ENCODE data around the gene MYLK4.
A peak's percentile ranks its signal among the peaks of the same experiment; 100 is the strongest.

MYLK4 gene

GRCh38 chr6:2639167-2639566 lies 111.6 kb downstream of the MYLK4 start:
- Mint-ChIP-seq H3K4me1 (ENCODE audit: low read depth in 2 of 2) (peaks cover 0 to 4% of the 10 kb centered on the region in 2 donors), H3K9me3 (no peaks in the 10 kb centered on the region), H3K27me3 (peaks cover 69 to 88% of the 10 kb centered on the region in 2 donors), H3K27ac (no peak overlapping the region), H3K4me3 (no peak overlapping the region), H3K36me3 (ENCODE audit: insufficient read depth) (no peaks in the 10 kb centered on the region)
- no peak for DNase-seq
- ATAC-seq (replicated peaks): no peak

- H3K4me1 Mint-ChIP-seq (ENCODE audit: low read depth in 2 of 2): peaks cover 0 to 4% of the 10 kb centered on the region in 2 donors
- ATAC-seq (replicated peaks): no peak
- H3K27ac Mint-ChIP-seq: no peak overlapping the region
- no peaks in the 10 kb centered on the region for H3K36me3 Mint-ChIP-seq (ENCODE audit: insufficient read depth)
- DNase-seq: no peak
- no peaks in the 10 kb centered on the region for H3K9me3 Mint-ChIP-seq
- H3K27me3 Mint-ChIP-seq: peaks cover 53 to 72% of the 10 kb centered on the region in 2 donors
- H3K4me3 Mint-ChIP-seq: no peak overlapping the region
Observed at GRCh38 chr6:2636672-2637071, 114.0 kb downstream of the MYLK4 start.

- ATAC-seq (replicated peaks) (no peak), DNase-seq (no peak)
- no peak overlapping the region for H3K27ac Mint-ChIP-seq
- H3K36me3 Mint-ChIP-seq (ENCODE audit: insufficient read depth): no peaks in the 10 kb centered on the region
- H3K4me3 Mint-ChIP-seq: no peak overlapping the region
- H3K4me1 Mint-ChIP-seq (ENCODE audit: low read depth in 2 of 2): peaks cover 0 to 4% of the 10 kb centered on the region in 2 donors
- no peaks in the 10 kb centered on the region for H3K9me3 Mint-ChIP-seq
- peaks cover 45 to 64% of the 10 kb centered on the region in 2 donors for H3K27me3 Mint-ChIP-seq
Observed at GRCh38 chr6:2635911-2636310, 114.8 kb downstream of the MYLK4 start.

GRCh38 chr6:2634139-2634964 lies 116.4 kb downstream of the MYLK4 start:
- peaks cover 0 to 4% of the 10 kb centered on the region in 2 donors for H3K4me1 Mint-ChIP-seq (ENCODE audit: low read depth in 2 of 2)
- peak; percentile 99 for ATAC-seq (replicated peaks)
- peaks cover 32 to 48% of the 10 kb centered on the region in 2 donors for H3K27me3 Mint-ChIP-seq
- peak overlapping the region in 1 of 2 donors; percentile 8 for H3K27ac Mint-ChIP-seq
- H3K4me3 Mint-ChIP-seq: peak overlapping the region; percentile 68 to 71
- no peaks in the 10 kb centered on the region for H3K36me3 Mint-ChIP-seq (ENCODE audit: insufficient read depth)
- DNase-seq: peak; percentile 76 to 77 (median 77)
- H3K9me3 Mint-ChIP-seq: no peaks in the 10 kb centered on the region

DNA sequence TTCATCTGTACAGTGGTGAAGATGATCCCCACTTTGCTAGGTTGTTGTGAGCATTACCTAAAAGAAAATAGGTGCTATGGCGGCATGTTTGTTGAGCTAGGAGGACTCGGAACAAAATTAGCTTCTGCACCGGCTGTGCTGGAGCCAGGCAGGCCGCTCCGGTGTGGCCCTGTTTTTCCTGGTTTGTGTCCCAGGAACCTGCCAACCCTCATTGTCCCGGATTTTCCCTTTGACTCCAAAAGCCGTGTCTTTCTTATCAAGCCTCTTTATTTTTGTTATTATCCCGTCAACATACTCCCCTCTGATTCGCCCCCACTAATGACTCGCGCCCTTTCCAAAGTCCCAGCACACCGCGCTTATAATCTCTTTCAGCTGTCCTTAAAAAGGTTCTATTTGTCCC lies 117.0 kb downstream of the MYLK4 start:
- H3K36me3 Mint-ChIP-seq (ENCODE audit: insufficient read depth): no peaks in the 10 kb centered on the region
- peaks cover 0 to 4% of the 10 kb centered on the region in 2 donors for H3K4me1 Mint-ChIP-seq (ENCODE audit: low read depth in 2 of 2)
- H3K4me3 Mint-ChIP-seq: peak overlapping the region; percentile 54 to 68
- H3K27ac Mint-ChIP-seq: no peak overlapping the region
- H3K27me3 Mint-ChIP-seq: peaks cover 27 to 44% of the 10 kb centered on the region in 2 donors
- no peaks in the 10 kb centered on the region for H3K9me3 Mint-ChIP-seq
- ATAC-seq (replicated peaks) (no peak), DNase-seq (no peak)

GRCh38 chr6:2632976-2633584 lies 117.6 kb downstream of the MYLK4 start:
- no peak for ATAC-seq (replicated peaks)
- Mint-ChIP-seq H3K4me1 (ENCODE audit: low read depth in 2 of 2) (peaks cover 0 to 4% of the 10 kb centered on the region in 2 donors), H3K36me3 (ENCODE audit: insufficient read depth) (no peaks in the 10 kb centered on the region), H3K27me3 (peaks cover 26 to 44% of the 10 kb centered on the region in 2 donors), H3K9me3 (no peaks in the 10 kb centered on the region), H3K4me3 (no peak overlapping the region), H3K27ac (no peak overlapping the region)
- DNase-seq: no peak

- Mint-ChIP-seq H3K27me3 (peaks cover 30 to 44% of the 10 kb centered on the region in 2 donors), H3K4me1 (ENCODE audit: low read depth in 2 of 2) (peaks cover 0 to 4% of the 10 kb centered on the region in 2 donors), H3K4me3 (no peak overlapping the region), H3K27ac (no peak overlapping the region), H3K36me3 (ENCODE audit: insufficient read depth) (no peaks in the 10 kb centered on the region), H3K9me3 (no peaks in the 10 kb centered on the region)
- DNase-seq (no peak), ATAC-seq (replicated peaks) (no peak)
Observed at GRCh38 chr6:2632368-2632767, 118.4 kb downstream of the MYLK4 start.

- Mint-ChIP-seq H3K9me3 (no peaks in the 10 kb centered on the region), H3K27ac (no peak overlapping the region), H3K36me3 (ENCODE audit: insufficient read depth) (no peaks in the 10 kb centered on the region), H3K4me1 (ENCODE audit: low read depth in 2 of 2) (peaks cover 0 to 4% of the 10 kb centered on the region in 2 donors), H3K4me3 (no peak overlapping the region), H3K27me3 (peaks cover 19 to 33% of the 10 kb centered on the region in 2 donors)
- no peak for ATAC-seq (replicated peaks)
- no peak for DNase-seq
Observed at GRCh38 chr6:2630891-2631571, 119.7 kb downstream of the MYLK4 start.

GRCh38 chr6:2630359-2630758 lies 120.4 kb downstream of the MYLK4 start:
- Mint-ChIP-seq H3K27me3 (peaks cover 15 to 27% of the 10 kb centered on the region in 2 donors), H3K36me3 (ENCODE audit: insufficient read depth) (no peaks in the 10 kb centered on the region), H3K4me1 (ENCODE audit: low read depth in 2 of 2) (peaks cover 0 to 4% of the 10 kb centered on the region in 2 donors), H3K9me3 (no peaks in the 10 kb centered on the region), H3K27ac (no peak overlapping the region), H3K4me3 (no peak overlapping the region)
- DNase-seq: no peak
- no peak for ATAC-seq (replicated peaks)

DNA sequence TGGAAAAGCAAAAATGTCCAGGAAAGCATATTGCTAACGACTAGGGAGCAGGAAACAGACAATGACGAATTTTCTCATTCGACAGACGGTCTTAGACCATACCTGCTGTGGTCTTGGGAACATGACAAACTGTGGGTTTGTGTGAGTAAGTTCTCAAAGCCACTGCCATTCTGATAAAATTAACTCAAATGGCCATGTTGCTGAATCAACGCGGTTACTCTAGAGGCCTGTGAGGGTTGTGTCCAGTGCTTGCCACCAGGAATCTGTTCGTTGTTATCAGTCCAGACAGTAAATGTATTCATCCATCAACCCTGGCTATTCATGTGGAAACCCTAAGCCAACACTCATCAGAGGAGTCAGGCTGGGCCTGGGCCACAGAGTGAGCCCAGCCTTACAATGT lies 124.3 kb downstream of the MYLK4 start:
- Mint-ChIP-seq H3K9me3 (no peaks in the 10 kb centered on the region), H3K27me3 (peaks cover 32 to 56% of the 10 kb centered on the region in 2 donors), H3K4me1 (ENCODE audit: low read depth in 2 of 2) (no peaks in the 10 kb centered on the region), H3K36me3 (ENCODE audit: insufficient read depth) (no peaks in the 10 kb centered on the region), H3K4me3 (no peak overlapping the region), H3K27ac (no peak overlapping the region)
- DNase-seq: no peak
- ATAC-seq (replicated peaks): no peak

GRCh38 chr6:2625581-2625980 lies 125.1 kb downstream of the MYLK4 start:
- no peaks in the 10 kb centered on the region for H3K4me1 Mint-ChIP-seq (ENCODE audit: low read depth in 2 of 2)
- H3K36me3 Mint-ChIP-seq (ENCODE audit: insufficient read depth): no peaks in the 10 kb centered on the region
- no peak overlapping the region for H3K4me3 Mint-ChIP-seq
- DNase-seq (no peak), ATAC-seq (replicated peaks) (no peak)
- peaks cover 32 to 58% of the 10 kb centered on the region in 2 donors for H3K27me3 Mint-ChIP-seq
- H3K9me3 Mint-ChIP-seq: no peaks in the 10 kb centered on the region
- no peak overlapping the region for H3K27ac Mint-ChIP-seq

- DNase-seq (no peak), ATAC-seq (replicated peaks) (no peak)
- Mint-ChIP-seq H3K27ac (no peak overlapping the region), H3K4me1 (ENCODE audit: low read depth in 2 of 2) (no peaks in the 10 kb centered on the region), H3K27me3 (peaks cover 39 to 72% of the 10 kb centered on the region in 2 donors), H3K9me3 (no peaks in the 10 kb centered on the region), H3K36me3 (ENCODE audit: insufficient read depth) (no peaks in the 10 kb centered on the region), H3K4me3 (no peak overlapping the region)
Observed at GRCh38 chr6:2624177-2624576, 126.5 kb downstream of the MYLK4 start.

- peaks cover 43 to 75% of the 10 kb centered on the region in 2 donors for H3K27me3 Mint-ChIP-seq
- ATAC-seq (replicated peaks): no peak
Observed at GRCh38 chr6:2623295-2623694, 127.4 kb downstream of the MYLK4 start.

More at GRCh38 chr6:2623295-2623694, 127.4 kb downstream of the MYLK4 start:
- Mint-ChIP-seq H3K9me3 (no peaks in the 10 kb centered on the region), H3K4me1 (ENCODE audit: low read depth in 2 of 2) (no peaks in the 10 kb centered on the region), H3K4me3 (no peak overlapping the region), H3K36me3 (ENCODE audit: insufficient read depth) (no peaks in the 10 kb centered on the region), H3K27ac (no peak overlapping the region)
- DNase-seq: no peak

Data from effector memory CD8-positive, alpha-beta T cell (primary cell).